Right lobe of liver (tissue), 6 donors: Measurements from ENCODE around the gene TGFB2. TPM values are rescaled to one million over a fixed set of nuclear protein-coding genes. Genes with fewer than 3 reads are reported as not detected.

ENCODE experiments used
- ATAC-seq, 4 donors: fragments of 200-7000 bp; cut with Tn5 transposase; one replicate each; pipeline ENCODE4 v1.9.1; 2020; ENCODE audit warnings: mild to moderate bottlenecking in 4 of 4, moderate library complexity in 4 of 4
- DNase-seq, 3 donors: peaks; one replicate each; pipeline ENCODE4 v3.0.0-alpha.2; 2020
- H3K27ac ChIP-seq, 3 donors: fragments of 200-600 bp; one replicate each; pipeline ENCODE4 v1.8.0; 2022
- H3K27me3 ChIP-seq, 2 donors: fragments of 200-600 bp; one replicate each; pipeline ENCODE4 v1.8.0; 2022
- H3K36me3 ChIP-seq, 4 donors: fragments of 200-600 bp; sonication (generic) in 1 of 4; one replicate each; pipeline versions ENCODE4 v1.5.1 to v1.8.0; 2017 to 2022; ENCODE audit warnings: control low read depth in 1 of 4
- H3K4me1 ChIP-seq, 4 donors: fragments of 200-600 bp; sonication (generic) in 1 of 4; one replicate each; pipeline versions ENCODE4 v1.5.1 to v1.8.0; 2017 to 2022; ENCODE audit warnings: control low read depth in 1 of 4
- H3K4me3 ChIP-seq, 3 donors: fragments of 200-600 bp; one replicate each; pipeline ENCODE4 v1.8.0; 2022
- H3K9me3 ChIP-seq, 4 donors: fragments of 200-600 bp; sonication (generic) in 1 of 4; one replicate each; pipeline versions ENCODE4 v1.5.1 to v1.8.0; 2017 to 2022; ENCODE audit warnings: control low read depth in 1 of 4
- CTCF ChIP-seq, 4 donors: fragments of 200-600 bp in 3 of 4; fragments of 450-650 bp in 1 of 4; IDR thresholded peaks; one replicate each; pipeline versions ENCODE4 v1.5.1 to v1.8.0; 2016 to 2022; ENCODE audit warnings: antibody characterized with exemption in 4 of 4, mild to moderate bottlenecking in 2 of 4
- POLR2A ChIP-seq: fragments of 450-650 bp; IDR thresholded peaks from one replicate; pipeline ENCODE4 v1.6.1; 2017; ENCODE audit warnings: antibody characterized with exemption, mild to moderate bottlenecking
- WGBS: methylation state at CpG from one replicate; pipeline ENCODE4 v1.1.6; 2018; ENCODE audit warnings: low coverage, low lambda C conversion rate; ENCODE audit not compliant: insufficient coverage; ENCODE audit errors: missing lambda C conversion rate; 5-methylcytosine and 5-hydroxymethylcytosine counted together
- intact Hi-C, 2 donors: fragments of 100-400 bp; cut with DNase I; formaldehyde crosslinking; loops; one replicate each; pipeline versions ENCODE4 v1.11.2 to v1.14.1; 2022
- total RNA-seq, 6 experiments: library from RNA; depleted of rRNA in 2 of 6; stranded (reverse); fragments of >200 nt in 2 of 6; fragmentation: NEBNext Ultra II Directional in 3 of 6; extraction: Animal tissue kit (Norgen Biotek cat#: 25700) in 3 of 6; gene quantifications; one replicate each; pipeline versions ENCODE4 v1.1.0 to v1.2.4, GENCODE V29; 2016 to 2023
- donor health status: DM: no; HTN: yes; CAD: no.
- donor health status: DM: no; HTN: no; CAD: no.
- donor health status: DM: no; HTN: no; CAD: no.
- donor health status: DM: no; HTN: yes; CAD: no.
- donor health status: DM: no; HTN: yes; CAD: no.

TGFB2 gene
- total RNA-seq, 6 experiments from 2014 or later: 0.18 to 2.8 (median 0.34) TPM

- DNase-seq: no peak
- Histone ChIP-seq H3K4me1 (peaks cover 0 to 5% (median 2%) of the 10 kb centered on the region in 4 donors), H3K36me3 (no peaks in the 10 kb centered on the region), H3K27ac (no peak overlapping the region), H3K27me3 (no peaks in the 10 kb centered on the region), H3K4me3 (no peak overlapping the region), H3K9me3 (no peaks in the 10 kb centered on the region)
- intact Hi-C loops: no loop called here
- 35% methylated on average over 3 of the region's 4 CpGs for WGBS
- ATAC-seq: peak; percentile 34 to 73 (median 54)
- TF ChIP-seq POLR2A (no peak), CTCF (IDR thresholded peaks at IDR 0.05) (no peak)
These were observed 22.0 kb downstream of the TGFB2 start for GRCh38 chr1:218367118-218367517.

- Histone ChIP-seq H3K36me3 (no peaks in the 10 kb centered on the region), H3K27me3 (no peaks in the 10 kb centered on the region), H3K27ac (no peak overlapping the region), H3K9me3 (no peaks in the 10 kb centered on the region), H3K4me3 (no peak overlapping the region), H3K4me1 (peaks cover 0 to 8% (median 2%) of the 10 kb centered on the region in 4 donors)
- intact Hi-C loops: no loop called here
- ATAC-seq (no peak), DNase-seq (no peak)
- no peak for TF ChIP-seq CTCF (IDR thresholded peaks at IDR 0.05)
- TF ChIP-seq POLR2A: no peak
- WGBS: 92% methylated on average over 5 of the region's 7 CpGs
These were observed 23.6 kb downstream of the TGFB2 start for GRCh38 chr1:218368686-218369085.

- ATAC-seq (no peak), DNase-seq (no peak)
- 64% methylated on average over 2 of the region's 2 CpGs for WGBS
- intact Hi-C loops: no loop called here
- Histone ChIP-seq H3K36me3 (no peaks in the 10 kb centered on the region), H3K27me3 (no peaks in the 10 kb centered on the region), H3K9me3 (no peaks in the 10 kb centered on the region), H3K4me1 (peaks cover 0 to 8% (median 2%) of the 10 kb centered on the region in 4 donors), H3K27ac (no peak overlapping the region), H3K4me3 (no peak overlapping the region)
- TF ChIP-seq POLR2A (no peak), CTCF (IDR thresholded peaks at IDR 0.05) (no peak)
These were observed 24.8 kb downstream of the TGFB2 start for GRCh38 chr1:218369688-218370511.

- no peaks in the 10 kb centered on the region for H3K9me3 ChIP-seq
- intact Hi-C loops: no loop called here
- no peak overlapping the region for H3K4me3 ChIP-seq
- 19% methylated on average over 4 of the region's 8 CpGs for WGBS
- ATAC-seq (peak; percentile 62 to 83 (median 68)), DNase-seq (no peak)
- H3K27ac ChIP-seq: peak overlapping the region in 1 of 3 donors; percentile 39
- H3K36me3 ChIP-seq: no peaks in the 10 kb centered on the region
- H3K27me3 ChIP-seq: no peaks in the 10 kb centered on the region
- TF ChIP-seq CTCF (IDR thresholded peaks at IDR 0.05): no peak
- no peak for TF ChIP-seq POLR2A
- peaks cover 0 to 9% (median 4%) of the 10 kb centered on the region in 4 donors for H3K4me1 ChIP-seq
These were observed 27.0 kb downstream of the TGFB2 start for GRCh38 chr1:218371927-218372672.
